Central memory CD4-positive, alpha-beta T cell (primary cell): ENCODE data around the gene LLPH.

Experiments
- DNase-seq: peaks from one replicate; pipeline ENCODE4 v3.0.0; 2022

Gene LLPH

DNA sequence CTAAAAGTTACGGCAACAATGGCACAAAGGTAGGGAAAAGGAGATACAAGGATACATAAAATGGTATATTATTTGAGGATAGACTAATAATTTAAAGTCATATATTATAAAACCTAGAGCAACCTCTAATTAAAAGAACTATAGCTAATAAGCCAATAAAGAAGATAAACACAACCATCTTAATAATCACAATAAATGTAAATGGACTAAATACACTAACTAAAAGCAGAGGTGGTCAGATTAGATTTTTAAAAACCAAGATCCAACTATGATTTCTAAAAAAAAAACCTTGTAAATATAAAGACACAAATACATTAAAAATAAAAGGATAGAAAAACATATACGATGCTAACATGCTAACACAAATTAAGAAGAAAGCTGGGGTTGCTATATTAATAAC is 10.7 kb upstream of the LLPH start:
- no peak for DNase-seq

DNA sequence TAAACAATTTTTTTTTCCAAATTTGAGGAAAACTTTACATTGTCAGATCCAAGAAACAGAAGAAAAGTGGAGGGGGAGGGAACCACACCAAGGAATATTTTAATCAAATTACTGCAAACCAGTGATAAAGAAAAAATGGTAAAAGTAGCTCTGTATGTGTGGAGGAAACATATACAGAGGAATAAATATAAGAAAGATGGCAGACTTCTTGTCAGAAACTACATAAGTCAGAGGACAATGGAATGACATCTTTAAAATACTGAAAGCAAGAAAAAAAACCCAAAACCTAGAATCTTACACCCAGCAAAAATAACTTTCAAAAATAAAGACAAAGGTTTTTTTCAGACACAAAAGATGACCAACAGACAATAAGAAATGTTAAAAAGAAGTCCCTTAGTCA is 10.2 kb upstream of the LLPH start:
- DNase-seq, result no peak

DNA sequence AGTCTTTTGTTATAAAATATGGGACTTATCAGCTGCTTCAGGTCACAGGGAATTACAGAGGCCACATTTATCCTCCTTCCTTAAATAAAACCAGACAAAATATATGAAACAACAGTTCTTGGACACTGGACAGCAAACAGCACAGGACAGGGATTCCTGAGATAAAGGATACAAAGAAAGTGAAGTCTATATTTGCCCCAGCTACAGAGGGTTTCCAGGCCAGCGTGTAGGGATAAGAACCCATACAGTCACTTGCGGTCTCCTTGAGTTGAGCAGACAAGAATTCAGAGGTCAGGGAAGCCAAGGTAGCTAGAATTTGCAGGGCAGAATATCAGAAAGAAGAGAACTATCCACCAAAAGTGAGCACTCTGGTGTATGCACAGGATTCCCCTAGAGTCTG is 8.8 kb upstream of the LLPH start:
- no peak for DNase-seq

DNA sequence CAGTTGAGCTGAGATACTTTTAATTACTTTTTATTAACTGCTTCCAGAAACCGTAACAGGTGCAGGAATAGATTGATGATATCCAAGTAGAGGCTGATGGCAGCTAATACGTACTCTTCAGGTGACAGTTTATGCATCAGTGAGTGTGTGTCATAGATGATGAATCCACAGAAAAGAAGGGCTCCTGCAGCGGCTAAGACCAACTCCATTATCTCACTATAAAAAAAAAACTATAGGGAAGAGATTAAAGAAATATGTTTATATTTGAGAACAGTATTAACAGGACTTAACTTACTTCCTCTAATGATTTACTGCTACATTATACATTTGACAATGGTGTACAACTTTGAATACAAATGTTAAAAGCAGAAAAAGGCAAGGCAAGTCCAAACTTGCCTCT is 7.4 kb upstream of the LLPH start:
- DNase-seq, result no peak

DNA sequence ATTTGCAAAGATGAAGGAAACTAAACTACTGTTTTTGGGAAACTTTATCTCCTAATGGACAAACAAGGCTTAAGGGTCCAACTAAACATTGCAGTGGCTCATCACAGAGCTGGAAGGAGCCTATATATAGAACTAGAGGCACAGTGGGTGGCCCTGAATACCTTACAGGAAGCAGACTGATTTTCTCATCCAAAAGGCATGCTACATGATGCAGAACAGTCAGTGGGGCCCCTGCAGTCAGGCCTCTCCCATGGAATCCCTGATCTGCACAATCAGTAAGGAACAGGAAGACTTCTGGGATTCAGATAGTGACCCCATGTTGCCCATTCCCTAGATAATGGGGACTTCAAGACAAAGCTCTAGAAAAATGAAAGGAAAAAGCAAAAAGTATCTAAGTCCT is 1.9 kb upstream of the LLPH start:
- DNase-seq, result no peak

DNA sequence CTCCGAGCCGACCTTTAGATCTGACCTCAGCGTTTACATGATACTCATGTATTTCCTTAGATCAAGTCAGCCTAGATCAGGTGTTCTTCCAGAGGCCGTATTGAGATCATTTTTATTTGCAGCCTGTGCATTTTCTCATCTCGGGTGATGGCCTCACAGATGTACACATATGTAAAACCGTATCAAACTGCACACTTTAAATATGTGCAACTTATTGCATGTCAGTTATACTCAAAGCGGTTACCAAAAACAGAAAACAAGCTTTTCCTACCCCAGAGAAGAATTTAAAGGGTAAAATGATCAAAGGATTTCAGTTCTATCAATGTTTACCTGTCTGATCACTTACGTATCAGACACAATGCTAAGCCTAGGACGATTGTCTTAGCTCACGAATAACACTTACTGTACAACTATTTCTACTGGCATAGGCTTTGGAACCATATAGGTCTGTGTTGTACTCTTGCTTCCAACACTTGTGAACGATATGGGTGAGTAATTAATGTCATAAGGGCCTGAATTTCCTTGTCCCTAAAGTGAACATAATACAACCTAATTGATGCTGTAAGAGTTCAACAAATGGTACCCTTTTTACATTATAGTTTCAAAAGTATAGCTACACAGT is 628 bp upstream of the LLPH start:
- DNase-seq, result no peak

DNA sequence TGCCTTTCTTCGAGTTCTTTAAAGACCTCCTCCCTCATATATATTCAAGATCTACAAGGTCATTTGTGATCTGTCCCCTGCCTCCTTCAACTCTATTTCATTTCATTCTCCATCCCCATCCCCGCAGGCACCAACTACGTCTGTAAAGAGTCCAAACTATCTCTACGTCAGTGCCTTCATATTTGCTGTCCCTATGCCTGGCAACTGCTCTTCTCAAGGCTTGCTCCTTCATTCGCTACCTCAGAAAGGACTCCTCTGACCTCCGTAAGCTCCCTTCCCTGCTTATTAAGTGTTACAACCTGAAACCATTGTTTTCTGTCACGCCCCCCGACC is 650 bp downstream of the LLPH start:
- no peak for DNase-seq

DNA sequence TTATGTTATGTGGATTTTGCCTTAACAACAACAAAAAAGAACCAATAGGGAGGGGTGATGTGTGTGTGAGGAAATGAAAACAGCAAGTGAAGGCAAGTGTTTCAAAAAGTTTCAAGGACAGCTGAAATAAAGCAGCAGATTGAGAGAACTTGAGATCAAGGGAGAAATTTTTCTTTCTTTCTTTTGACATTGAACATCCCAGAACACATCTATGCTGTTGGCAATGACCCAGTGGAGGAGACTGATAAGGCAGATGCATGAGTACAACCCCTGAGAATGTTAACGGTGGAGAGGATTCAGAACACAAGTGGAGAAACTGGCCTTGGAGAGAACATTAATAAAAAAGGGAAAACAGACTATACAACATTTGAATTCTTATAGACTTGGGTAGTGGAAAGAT is 2.9 kb downstream of the LLPH start:
- no peak for DNase-seq

DNA sequence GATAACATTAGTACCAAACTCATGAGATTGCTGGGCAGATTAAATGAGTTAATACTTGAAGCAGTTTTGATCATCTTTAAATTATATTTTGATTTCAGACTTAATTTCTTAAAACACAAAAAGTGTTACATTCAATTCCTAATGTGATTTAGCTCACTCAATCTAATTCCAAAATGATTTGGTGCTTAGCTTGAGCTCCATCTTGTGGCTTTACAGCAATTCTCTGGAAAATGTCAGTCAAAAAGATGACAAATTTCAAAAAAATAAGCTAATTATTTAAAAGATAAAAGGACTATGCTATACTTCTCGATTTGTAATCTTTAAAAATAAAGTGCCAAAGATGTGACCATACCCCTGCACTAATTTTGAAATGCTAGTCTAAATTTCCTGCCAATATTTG is 10.1 kb downstream of the LLPH start:
- no peak for DNase-seq

DNA sequence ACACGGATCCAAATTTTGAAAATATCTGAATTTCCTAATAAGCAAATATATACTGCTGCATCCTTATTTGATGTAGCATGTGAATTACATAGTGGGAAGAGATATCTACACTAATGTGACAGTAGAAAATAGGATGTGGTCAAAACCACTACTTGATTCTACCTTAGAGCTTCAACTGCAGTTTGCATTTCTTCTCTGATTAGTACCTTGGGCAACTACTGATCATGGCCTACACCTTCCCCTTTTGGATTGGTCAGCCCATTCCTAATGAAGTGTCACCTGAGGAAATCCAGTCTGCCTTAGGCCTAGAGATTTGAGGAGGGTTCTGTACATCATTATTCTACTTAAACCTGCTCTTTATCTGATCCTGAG is 10.7 kb downstream of the LLPH start:
- no peak for DNase-seq

DNA sequence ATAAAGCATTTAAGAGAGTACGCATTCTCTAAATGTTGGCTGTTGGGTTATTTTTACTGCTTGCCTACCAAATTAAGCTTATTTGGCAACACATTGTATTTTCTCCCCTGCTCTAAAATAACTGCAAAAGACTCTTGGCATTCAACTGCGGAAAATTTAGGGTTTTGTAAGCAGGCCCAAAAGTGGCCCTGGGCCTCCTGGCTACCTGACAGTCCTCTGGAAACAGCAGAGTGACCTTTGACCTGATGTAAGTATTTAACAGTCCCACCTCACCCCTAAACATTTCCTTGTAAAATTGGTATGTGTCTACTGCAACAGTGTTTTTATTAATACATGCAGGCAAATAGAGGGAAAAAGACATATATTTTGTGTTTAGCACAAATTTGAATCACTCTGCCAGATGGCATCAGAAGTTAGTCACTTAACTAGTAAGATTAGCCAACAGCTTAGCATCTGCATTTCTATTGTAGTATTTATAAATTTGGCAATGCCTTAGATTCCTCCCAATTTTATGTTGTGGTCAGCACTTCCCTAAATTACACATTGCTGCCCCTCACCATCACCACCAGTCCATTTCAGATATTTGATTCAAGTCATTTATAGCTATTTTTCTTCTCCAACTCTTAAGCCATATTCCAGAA is 11.2 kb downstream of the LLPH start:
- no peak for DNase-seq

DNA sequence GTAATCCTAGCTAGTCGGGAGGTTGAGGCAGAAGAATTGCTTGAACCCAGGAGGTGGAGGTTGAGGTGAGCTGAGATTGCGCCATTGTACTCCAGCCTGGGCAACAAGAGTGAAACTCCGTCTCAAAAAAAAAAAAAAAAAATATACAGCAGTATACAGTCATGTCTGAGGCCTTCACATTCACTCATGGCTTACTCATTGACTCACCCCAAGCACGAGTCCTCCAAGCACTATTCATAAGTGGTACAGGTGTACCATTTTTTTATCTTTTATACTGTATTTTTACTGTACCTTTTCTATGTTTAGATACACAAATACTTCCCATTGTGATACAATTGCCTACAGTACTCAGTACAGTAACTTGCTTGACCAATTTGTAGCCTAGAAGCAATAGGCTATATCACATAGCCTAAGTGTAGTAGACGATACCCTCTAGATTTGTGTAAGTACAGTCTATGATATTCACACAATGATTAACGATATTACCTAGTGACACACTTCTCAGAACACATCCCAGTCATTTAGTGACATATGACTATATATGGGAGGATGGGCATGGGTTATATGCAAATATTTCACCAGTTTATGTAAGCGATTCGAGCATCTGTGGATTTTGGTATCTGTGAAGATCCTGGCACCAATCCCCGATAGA is 12.2 kb downstream of the LLPH start:
- DNase-seq, result no peak

DNA sequence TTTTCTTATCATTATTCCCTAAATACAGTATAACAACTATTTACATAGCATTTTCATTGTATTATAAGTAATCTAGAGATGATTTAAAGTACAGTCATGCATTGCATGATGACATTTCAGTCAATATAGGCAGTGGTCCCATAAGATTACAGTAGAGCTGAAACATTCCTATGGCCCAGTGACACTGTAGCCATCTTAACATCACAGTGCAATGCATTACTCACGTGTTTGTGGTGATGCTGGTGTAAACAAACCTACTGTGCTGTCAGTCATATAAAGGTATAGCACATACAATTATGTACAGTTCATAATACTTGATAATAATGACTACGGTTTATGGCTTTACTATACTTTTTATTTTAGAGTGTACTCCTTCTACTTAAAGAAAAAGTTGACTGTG is 13.3 kb downstream of the LLPH start:
- DNase-seq, result no peak

DNA sequence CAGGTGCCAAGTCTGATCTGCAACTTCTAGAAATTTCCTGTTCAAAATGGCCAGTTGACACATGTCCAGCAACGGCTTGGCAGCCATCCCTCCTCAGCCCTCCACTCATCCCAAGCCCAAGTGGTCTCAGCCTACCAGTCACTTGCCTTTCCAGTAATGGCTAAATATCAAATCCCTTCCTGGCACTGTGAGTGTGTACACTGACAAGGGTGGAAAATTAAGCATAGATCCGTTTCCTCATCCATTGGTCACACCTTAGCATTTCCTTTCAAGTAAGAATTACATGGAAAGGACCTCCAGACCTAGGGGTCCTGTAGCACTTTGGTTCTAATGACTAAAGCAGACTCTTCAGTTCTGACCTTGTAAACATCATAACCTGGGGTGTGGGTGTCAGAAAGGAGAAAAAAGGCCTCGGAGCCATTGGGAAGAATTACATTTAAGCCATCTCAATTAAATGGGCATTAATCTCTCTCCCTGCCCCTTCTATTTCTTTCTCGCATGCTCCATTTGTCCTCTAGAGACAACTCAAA is 15.4 kb downstream of the LLPH start:
- no peak for DNase-seq

DNA sequence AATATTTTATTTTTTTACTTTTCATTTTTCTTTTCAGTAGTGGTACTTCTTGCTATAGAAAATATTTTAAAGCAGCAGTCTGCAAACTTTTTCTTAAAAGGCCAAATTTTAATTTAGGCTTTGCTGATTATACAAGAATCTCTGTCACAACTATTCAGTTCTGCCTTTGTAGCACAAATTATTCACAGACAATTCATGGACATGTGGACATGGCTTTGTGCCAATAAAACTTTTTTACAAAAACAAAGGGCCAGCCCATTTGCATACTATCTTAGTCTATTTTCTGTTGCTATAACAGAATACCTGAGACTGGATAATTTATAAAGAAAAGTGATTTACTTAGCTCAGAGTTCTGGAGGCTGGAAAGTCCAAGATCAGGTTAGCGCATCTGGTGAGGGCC is 17.1 kb downstream of the LLPH start:
- DNase-seq, result no peak

DNA sequence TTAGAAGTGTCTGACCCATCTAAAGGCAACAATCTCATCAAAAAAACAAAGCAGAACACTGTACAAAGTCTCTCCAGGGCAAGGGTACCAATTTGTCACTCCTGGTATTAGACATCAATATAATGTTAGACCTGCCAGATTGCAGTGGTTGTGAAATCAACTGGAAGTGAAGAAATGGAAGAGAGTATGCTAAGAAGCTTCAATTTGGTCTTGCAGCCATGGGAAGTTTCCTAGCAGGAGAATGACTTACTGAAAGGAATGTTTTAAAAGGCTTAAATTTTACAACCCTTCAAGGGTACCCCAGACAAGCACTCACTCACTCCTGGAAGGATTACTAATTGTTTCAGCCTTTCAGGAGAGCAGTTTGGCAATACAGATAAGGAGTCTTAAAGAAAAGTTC is 18.9 kb downstream of the LLPH start:
- no peak for DNase-seq

DNA sequence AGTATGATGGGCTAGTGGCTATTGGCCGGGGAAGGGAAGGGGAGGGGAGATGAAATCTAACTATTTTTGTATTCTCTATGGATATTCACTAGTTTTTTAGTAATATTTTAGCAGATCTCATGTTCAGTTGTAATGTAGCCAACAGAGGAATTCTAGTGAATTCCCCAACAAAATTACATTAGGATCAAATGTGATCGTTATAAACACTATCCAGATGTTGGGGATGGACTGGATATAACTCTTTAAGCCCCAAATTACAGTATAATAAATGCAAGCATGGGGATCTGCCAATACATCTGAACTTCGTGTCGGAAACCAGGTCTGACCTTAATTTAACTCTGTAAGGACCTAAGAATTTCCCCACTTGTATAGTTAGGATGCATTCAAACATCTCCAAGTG is 21.5 kb downstream of the LLPH start:
- no peak for DNase-seq

DNA sequence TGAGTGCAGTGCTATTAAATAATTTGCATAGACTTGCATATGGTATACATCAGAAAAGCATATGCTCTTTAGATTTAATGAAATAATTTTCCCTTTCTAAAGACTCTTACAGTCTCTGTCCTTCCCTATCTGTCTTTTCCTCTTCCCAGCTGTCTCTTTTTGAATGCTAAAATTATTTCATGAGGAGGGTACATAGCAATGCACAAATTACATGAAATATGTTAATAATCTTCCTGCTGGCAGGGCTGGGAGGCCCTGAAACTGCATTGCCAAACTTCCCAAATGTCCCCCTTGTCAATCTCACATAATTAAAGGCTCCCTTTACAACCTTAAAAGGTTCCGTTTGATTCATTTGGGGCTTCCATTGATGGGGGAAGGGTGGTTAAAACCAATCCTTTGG is 22.2 kb downstream of the LLPH start:
- DNase-seq, result no peak

DNA sequence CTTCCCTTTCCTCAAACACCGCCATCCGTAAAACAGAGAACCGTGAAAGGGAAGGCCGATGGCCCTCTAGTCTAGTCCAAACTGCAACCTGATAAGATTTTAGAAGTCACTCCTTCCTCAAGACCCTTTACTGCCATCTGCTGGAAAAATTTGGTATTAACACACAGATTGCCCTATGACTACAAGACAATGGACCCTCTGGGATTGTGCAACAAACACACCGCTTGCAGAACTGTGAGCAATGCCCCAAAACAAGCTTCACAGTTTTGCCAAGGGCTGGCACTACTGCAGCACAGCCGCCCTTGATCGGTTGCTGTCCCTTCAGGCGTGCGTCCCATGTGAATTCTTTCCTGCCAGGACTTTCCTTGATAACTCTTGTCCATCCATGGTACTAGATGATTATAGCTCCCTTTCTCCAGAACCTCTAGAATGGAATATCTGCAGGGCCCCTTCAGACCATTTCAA is 23.1 kb downstream of the LLPH start:
- DNase-seq, result peak; percentile 62

DNA sequence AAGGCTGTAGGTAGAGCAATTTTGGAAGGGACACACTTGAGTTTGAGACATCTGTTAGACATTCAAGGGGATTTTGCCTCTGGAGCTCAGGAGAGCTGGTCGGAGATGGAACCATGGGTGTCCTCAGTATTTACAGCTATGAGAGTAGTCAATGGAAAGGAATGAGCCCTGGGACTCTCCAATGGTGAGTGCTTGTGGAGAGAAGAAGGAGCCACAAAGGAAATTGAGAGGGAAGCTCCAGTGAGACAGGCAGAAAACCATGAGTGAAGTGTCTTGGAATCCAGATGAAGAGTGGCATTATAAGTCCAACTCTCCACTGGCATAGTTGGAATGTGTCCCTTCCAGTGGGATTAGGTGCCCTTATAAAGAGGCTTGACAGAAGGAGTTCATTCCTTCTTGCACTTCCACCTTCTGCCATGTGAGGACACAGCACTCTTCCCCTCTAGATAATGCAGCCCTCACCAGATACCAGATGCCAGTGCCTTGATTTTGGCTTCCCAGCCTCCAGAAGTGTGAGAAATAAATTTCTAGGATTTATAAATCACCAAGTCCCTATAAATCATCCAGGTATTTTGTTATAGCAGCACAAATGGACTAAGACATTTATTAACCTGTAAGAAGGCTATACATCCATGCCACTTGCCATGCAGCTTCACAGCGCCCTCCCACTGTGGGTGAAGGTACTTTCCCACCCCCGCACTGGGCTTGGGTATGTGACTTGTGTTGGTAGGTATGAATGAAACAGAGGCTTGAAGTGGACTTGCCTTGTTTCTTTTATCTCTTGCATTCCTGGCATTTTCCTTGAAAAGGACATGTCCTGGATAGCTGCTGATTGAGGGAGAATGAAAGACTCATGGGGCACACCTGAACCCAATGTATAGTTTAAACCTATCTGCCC is 27.3 kb downstream of the LLPH start:
- DNase-seq, result no peak

DNA sequence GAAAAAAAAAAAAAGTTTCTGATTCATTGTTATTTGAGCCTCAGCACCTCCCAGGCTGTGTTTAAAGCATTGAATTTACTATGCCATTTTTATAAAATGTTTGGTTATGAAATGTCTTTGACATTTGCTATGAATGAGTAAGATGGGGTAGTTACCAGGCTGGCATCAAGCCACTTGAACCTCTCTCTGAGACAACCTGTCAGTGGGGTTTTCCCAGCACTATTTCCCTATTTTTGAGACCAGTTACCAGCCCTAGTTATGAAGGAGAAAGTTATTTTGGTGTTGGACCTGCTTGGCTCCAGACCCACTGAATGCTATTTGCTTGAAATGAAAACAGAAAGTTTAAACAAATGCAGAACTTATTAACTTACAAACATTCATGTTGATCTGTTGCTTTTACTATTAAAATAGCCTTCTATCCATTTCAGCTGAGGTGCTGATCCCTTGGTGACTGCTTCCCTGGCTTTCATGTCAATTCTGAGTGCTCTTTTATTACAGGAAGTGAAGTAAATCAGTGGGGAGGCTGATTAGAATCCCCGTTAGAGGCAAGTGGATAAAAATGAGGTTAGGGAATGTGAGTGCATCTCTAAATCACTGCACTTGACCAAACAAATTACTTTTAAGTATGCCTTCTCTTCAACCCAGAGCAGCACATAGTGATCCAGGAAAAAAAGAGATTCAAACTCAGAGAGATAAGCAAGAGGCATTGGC is 37.8 kb downstream of the LLPH start:
- DNase-seq, result no peak

DNA sequence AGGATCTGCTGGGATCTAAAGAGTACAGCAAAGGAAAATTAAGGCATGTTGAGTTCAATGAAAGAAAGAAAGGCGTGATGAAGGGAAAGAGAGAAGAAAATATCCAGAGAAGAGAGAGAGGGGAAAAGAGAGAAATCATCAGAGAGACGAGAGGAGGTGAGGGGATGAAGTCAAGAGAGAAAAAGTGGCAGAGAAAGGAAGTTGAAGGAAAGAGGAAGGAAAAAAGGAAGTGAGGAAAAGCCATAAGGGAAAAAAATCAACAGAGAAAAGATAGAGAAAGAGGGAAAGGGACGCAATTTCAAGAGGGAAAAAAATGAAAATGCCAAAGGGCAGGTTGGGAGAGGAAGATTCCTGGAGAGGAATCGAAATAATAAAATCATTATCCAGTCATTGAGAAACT is 40.4 kb downstream of the LLPH start:
- DNase-seq, result no peak
